Testis (tissue), 2 donors: ENCODE results near the gene KCNA2.

Experiments
- POLR2A ChIP-seq: fragments of 450-650 bp; IDR thresholded peaks from one replicate; pipeline ENCODE4 v1.6.1; 2017; ENCODE audit warnings: antibody characterized with exemption, mild to moderate bottlenecking, moderate library complexity
- TF ChIP-seq, protein P1 (sequence below), 3 experiments: fragments of 450-650 bp in 2 of 3; fragments of 200-600 bp in 1 of 3; sonication (generic) in 1 of 3; IDR thresholded peaks; one replicate each; pipeline ENCODE4 v1.5.1; 2016 to 2019; ENCODE audit warnings: antibody characterized with exemption in 3 of 3, mild to moderate bottlenecking in 2 of 3, moderate library complexity in 1 of 3

DNA sequence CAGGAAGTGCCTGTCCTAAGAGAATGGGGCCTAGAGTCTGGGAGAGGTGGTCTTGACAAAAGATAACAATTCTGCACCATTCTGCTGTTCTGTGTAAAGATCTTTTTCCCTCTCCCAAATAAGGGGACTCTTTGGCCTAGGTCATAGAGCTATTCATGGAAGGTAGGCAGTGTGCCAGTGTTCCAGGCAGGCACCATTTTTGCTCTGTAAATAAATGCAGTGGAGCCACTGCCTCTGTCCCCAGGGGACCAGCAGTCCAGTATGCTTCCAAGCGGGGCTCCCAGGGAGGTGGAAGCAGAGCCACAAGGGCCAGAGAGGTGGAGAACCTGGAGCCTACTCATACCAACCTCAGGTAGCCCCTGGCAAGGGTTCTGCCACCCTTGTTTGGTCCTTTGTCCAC is 25.9 kb downstream of the KCNA2 start:
- TF ChIP-seq, protein P1, sequence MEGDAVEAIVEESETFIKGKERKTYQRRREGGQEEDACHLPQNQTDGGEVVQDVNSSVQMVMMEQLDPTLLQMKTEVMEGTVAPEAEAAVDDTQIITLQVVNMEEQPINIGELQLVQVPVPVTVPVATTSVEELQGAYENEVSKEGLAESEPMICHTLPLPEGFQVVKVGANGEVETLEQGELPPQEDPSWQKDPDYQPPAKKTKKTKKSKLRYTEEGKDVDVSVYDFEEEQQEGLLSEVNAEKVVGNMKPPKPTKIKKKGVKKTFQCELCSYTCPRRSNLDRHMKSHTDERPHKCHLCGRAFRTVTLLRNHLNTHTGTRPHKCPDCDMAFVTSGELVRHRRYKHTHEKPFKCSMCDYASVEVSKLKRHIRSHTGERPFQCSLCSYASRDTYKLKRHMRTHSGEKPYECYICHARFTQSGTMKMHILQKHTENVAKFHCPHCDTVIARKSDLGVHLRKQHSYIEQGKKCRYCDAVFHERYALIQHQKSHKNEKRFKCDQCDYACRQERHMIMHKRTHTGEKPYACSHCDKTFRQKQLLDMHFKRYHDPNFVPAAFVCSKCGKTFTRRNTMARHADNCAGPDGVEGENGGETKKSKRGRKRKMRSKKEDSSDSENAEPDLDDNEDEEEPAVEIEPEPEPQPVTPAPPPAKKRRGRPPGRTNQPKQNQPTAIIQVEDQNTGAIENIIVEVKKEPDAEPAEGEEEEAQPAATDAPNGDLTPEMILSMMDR (IDR thresholded peaks at IDR 0.05) = no peak
- TF ChIP-seq POLR2A = no peak
